ENCODE results near the gene YPEL2.

The YPEL2 gene

GRCh38 chr17:59439262-59439661 lies 107.8 kb downstream of the YPEL2 start:
- DNase-seq: no peak

- DNase-seq: no peak
These were observed 108.3 kb downstream of the YPEL2 start for GRCh38 chr17:59439741-59440211.

GRCh38 chr17:59440757-59441463 lies 109.5 kb downstream of the YPEL2 start:
- DNase-seq: peak; percentile 90

GRCh38 chr17:59441464-59442096 lies 110.1 kb downstream of the YPEL2 start:
- no peak for DNase-seq

GRCh38 chr17:59443106-59443505 lies 111.7 kb downstream of the YPEL2 start:
- no peak for DNase-seq

All from right forelimb (tissue), 1 donor.